DND-41 (cell line): ENCODE measurements around the gene SPATA25.

Source experiments
- ATAC-seq: fragments of 200-7000 bp; cut with Tn5 transposase; 3 replicates; pipeline ENCODE4 v1.9.1; 2021; ENCODE audit warnings: low read depth; ENCODE audit not compliant: insufficient read depth
- DNase-seq: peaks from one replicate; pipeline ENCODE4 v3.0.0-alpha.2; 2020
- H2AFZ ChIP-seq: 2 replicates; pipeline ENCODE4 v1.6.0; 2012; ENCODE audit warnings: low read depth, low read length
- H3K27ac ChIP-seq: 2 replicates; pipeline ENCODE4 v1.5.1; 2012; ENCODE audit warnings: low read length, inconsistent platforms
- H3K27me3 ChIP-seq: fragments of 200-600 bp; sonication (generic); 2 replicates; pipeline ENCODE4 v1.6.0; 2012; ENCODE audit warnings: low read length, mild to moderate bottlenecking, inconsistent platforms; ENCODE audit not compliant: insufficient read depth, poor library complexity
- H3K36me3 ChIP-seq: 2 replicates; pipeline ENCODE4 v1.5.1; 2012; ENCODE audit warnings: low read length, inconsistent platforms; ENCODE audit not compliant: insufficient read depth
- H3K4me1 ChIP-seq: 2 replicates; pipeline ENCODE4 v1.5.1; 2012; ENCODE audit warnings: mild to moderate bottlenecking, low read length; ENCODE audit not compliant: insufficient read depth
- H3K4me2 ChIP-seq: 2 replicates; pipeline ENCODE4 v1.6.0; 2012; ENCODE audit warnings: mild to moderate bottlenecking, moderate library complexity, low read length, inconsistent platforms; ENCODE audit not compliant: insufficient read depth
- H3K4me3 ChIP-seq, 2 experiments: fragments of 200-600 bp in 1 of 2; shearing (Covaris generic) in 1 of 2; 2 replicates each; pipeline ENCODE4 v1.5.1; 2012 to 2016; ENCODE audit warnings: inconsistent platforms in 2 of 2, low read length in 2 of 2, mild to moderate bottlenecking in 2 of 2, low read depth in 1 of 2, moderate library complexity in 1 of 2
- H3K79me2 ChIP-seq: 2 replicates; pipeline ENCODE4 v1.6.0; 2012; ENCODE audit warnings: low read length, inconsistent platforms; ENCODE audit not compliant: insufficient read depth
- H3K9ac ChIP-seq: 2 replicates; pipeline ENCODE4 v1.6.0; 2012; ENCODE audit warnings: low read depth, mild to moderate bottlenecking, inconsistent platforms, low read length, moderate library complexity
- H3K9me3 ChIP-seq: 2 replicates; pipeline ENCODE4 v1.5.1; 2012; ENCODE audit warnings: low read length, moderate library complexity, mild to moderate bottlenecking, inconsistent platforms; ENCODE audit not compliant: insufficient read depth, severe bottlenecking
- H4K20me1 ChIP-seq: 2 replicates; pipeline ENCODE4 v1.6.0; 2012; ENCODE audit warnings: low read length; ENCODE audit not compliant: insufficient read depth
- EZH2 ChIP-seq: IDR thresholded peaks from 3 replicates; pipeline ENCODE4 v1.6.1; 2012; ENCODE audit warnings: borderline replicate concordance, low read depth, mild to moderate bottlenecking, moderate library complexity, low read length, inconsistent platforms; ENCODE audit not compliant: severe bottlenecking
- TF ChIP-seq, protein P1 (sequence below): IDR thresholded peaks from 2 replicates; pipeline ENCODE4 v1.5.1; 2012; ENCODE audit warnings: borderline replicate concordance, low read length, moderate library complexity, mild to moderate bottlenecking; ENCODE audit not compliant: poor library complexity, severe bottlenecking; ENCODE audit errors: extremely low read depth

Gene SPATA25

DNA sequence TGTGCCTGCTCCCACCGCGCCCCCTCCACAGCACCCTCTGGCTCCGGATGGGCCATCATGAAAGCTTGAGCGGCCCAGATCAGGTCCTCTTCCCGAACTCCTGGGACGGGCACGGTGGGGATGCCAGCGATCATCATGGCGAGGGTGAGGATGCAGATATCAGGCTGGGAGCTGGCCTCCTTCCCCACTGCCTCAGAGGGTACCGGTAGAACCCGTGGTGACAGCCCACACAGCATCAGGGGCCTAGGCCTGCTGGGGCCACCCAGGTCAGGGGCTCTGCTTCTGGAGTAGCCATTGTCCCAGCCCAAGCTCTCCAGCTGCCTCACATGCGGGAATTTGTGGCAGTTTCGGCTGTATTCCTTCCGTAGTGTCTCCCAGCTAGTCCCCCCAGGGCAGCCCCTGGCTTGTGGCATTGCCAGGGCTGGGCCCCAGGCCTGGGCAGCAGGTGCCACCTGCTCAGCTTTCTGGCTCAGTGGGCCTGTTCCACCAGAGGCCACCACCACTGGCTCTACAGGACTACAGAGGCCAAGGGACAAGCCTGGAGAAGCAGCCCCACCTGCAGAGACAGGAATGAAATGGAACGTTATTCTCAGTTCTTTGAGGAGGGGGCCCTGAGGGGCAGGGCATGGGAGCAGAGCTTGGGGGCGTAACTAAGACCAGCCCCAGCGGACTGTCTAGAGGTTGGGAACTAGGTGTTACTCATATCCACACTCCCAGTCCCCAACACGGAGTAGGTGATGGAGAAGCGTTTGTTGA lies 654 bp downstream of the SPATA25 start:
- Histone ChIP-seq H3K4me2 (no peak overlapping the region), H3K9me3 (no peaks in the 10 kb centered on the region), H3K4me1 (peaks cover 52% of the 10 kb centered on the region), H3K9ac (no peak overlapping the region), H3K36me3 (peaks cover 38% of the 10 kb centered on the region), H3K27ac (no peak overlapping the region), H3K27me3 (no peaks in the 10 kb centered on the region), H4K20me1 (peaks cover 7% of the 10 kb centered on the region; the same call in 1 of the 2 replicates), H3K4me3 (no peak overlapping the region), H2AFZ (no peak overlapping the region), H3K79me2 (peaks cover 41% of the 10 kb centered on the region)
- DNase-seq (no peak), ATAC-seq (no peak)
- TF ChIP-seq EZH2 = no peak
- TF ChIP-seq, protein P1, sequence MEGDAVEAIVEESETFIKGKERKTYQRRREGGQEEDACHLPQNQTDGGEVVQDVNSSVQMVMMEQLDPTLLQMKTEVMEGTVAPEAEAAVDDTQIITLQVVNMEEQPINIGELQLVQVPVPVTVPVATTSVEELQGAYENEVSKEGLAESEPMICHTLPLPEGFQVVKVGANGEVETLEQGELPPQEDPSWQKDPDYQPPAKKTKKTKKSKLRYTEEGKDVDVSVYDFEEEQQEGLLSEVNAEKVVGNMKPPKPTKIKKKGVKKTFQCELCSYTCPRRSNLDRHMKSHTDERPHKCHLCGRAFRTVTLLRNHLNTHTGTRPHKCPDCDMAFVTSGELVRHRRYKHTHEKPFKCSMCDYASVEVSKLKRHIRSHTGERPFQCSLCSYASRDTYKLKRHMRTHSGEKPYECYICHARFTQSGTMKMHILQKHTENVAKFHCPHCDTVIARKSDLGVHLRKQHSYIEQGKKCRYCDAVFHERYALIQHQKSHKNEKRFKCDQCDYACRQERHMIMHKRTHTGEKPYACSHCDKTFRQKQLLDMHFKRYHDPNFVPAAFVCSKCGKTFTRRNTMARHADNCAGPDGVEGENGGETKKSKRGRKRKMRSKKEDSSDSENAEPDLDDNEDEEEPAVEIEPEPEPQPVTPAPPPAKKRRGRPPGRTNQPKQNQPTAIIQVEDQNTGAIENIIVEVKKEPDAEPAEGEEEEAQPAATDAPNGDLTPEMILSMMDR = no peak

DNA sequence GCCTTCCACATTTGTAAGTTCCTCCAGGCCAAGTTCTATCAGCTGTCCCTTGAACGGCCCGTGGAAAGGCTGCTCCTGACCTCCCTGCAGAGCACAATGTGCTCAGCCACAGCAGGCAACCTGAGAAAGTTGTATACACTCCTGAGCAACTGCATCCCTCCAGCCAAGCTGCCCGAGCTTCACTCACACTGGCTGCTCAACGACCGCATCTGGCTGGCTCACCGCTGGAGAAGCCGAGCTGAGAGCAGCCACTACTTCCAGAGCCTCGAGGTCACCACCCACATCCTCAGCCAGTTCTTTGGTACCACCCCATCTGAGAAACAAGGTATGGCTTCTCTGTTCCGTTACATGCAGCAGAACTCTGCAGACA lies 4.3 kb downstream of the SPATA25 start:
- H3K79me2 ChIP-seq = peaks cover 32% of the 10 kb centered on the region
- H3K27ac ChIP-seq = no peak overlapping the region
- TF ChIP-seq EZH2 = no peak
- TF ChIP-seq, protein P1 = no peak
- H3K4me1 ChIP-seq = peaks cover 46% of the 10 kb centered on the region
- H3K9ac ChIP-seq = no peak overlapping the region
- DNase-seq (no peak), ATAC-seq (no peak)
- H3K36me3 ChIP-seq = peaks cover 44% of the 10 kb centered on the region
- H4K20me1 ChIP-seq = peaks cover 7% of the 10 kb centered on the region; the same call in 1 of the 2 replicates
- 0 out of 2 replicates have a peak overlapping the region, but pooled peaks have one; percentile 89 for H3K4me2 ChIP-seq
- no peak overlapping the region for H2AFZ ChIP-seq
- no peaks in the 10 kb centered on the region for H3K27me3 ChIP-seq
- H3K4me3 ChIP-seq = no peak overlapping the region
- no peaks in the 10 kb centered on the region for H3K9me3 ChIP-seq

DNA sequence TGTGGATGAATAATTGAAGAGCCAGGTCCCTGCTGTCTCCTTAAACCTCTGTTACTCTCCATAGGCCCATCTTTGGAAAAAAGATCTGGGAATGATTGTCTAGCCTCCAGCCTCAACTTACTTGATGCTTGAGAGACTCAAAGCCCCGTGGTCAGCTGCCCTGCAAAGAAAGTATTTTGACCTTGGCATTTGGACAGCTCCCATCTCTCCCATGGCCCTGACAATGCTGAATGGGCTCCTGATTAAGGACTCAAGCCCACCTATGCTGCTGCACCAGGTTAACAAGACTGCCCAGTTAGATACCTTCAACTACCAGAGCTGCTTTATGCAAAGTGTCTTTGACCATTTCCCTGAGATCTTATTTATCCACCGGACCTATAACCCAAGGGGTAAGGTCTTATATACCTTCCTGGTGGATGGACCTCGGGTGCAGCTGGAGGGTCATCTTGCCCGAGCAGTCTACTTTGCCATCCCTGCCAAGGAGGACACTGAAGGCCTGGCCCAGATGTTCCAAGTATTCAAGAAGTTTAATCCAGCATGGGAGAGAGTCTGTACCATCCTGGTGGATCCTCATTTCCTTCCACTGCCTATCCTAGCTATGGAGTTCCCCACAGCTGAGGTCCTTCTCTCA lies 4.8 kb downstream of the SPATA25 start:
- DNase-seq (no peak), ATAC-seq (no peak)
- Histone ChIP-seq H4K20me1 (peaks cover 7% of the 10 kb centered on the region; the same call in 1 of the 2 replicates), H3K4me3 (peak overlapping the region in 1 of 2 experiments; percentile 85; a peak in 1 of 4 replicates), H2AFZ (no peak overlapping the region), H3K9ac (peak overlapping the region; percentile 78; the same call in 1 of the 2 replicates), H3K4me2 (peak overlapping the region; percentile 89), H3K36me3 (peaks cover 49% of the 10 kb centered on the region), H3K27ac (no peak overlapping the region), H3K79me2 (peaks cover 32% of the 10 kb centered on the region), H3K27me3 (no peaks in the 10 kb centered on the region), H3K4me1 (peaks cover 46% of the 10 kb centered on the region), H3K9me3 (no peaks in the 10 kb centered on the region)
- TF ChIP-seq, protein P1 = no peak
- no peak for TF ChIP-seq EZH2
